PC-3 (cell line): Measurements from ENCODE around the gene FUT7. TPM values are rescaled to one million over a fixed set of nuclear protein-coding genes. Genes with fewer than 3 reads are reported as not detected.
A peak's percentile ranks its signal among the peaks of the same experiment; 100 is the strongest.

Experiments used
- ATAC-seq: fragments of 200-7000 bp; cut with Tn5 transposase; 2 replicates; pipeline ENCODE4 v1.9.1; 2020; ENCODE audit warnings: mild to moderate bottlenecking, moderate library complexity
- BruUV-seq: library from RNA; stranded (reverse); fragments of 400-500 nt; replicated peaks from 2 replicates; lab custom pipeline; 2021; lab: Mats Ljungman, UMichigan
- CTCF ChIA-PET: fragments of 300-600 bp; sonication (Branson Sonifier 250); formaldehyde crosslinking; loops from one replicate; lab custom pipeline; 2022; ENCODE audit warnings: antibody characterized with exemption; lab: Charles Lee
- POLR2A ChIA-PET: fragments of 300-600 bp; sonication (Branson Sonifier 250); formaldehyde crosslinking; loops from one replicate; lab custom pipeline; 2022; ENCODE audit warnings: antibody characterized with exemption; ENCODE audit not compliant: unreplicated experiment; lab: Charles Lee
- DNase-seq: peaks from one replicate; pipeline ENCODE4 v3.0.0-alpha.2; 2015
- H2AFZ ChIP-seq: fragments of 300-600 bp; sonication (generic); 2 replicates; pipeline ENCODE4 v1.6.0; 2016; ENCODE audit warnings: antibody characterized with exemption, low read length
- H3F3A ChIP-seq: fragments of 300-600 bp; sonication (generic); one replicate; pipeline ENCODE4 v1.6.0; 2017; ENCODE audit warnings: antibody characterized with exemption, low read length, control low read depth, mild to moderate bottlenecking; ENCODE audit not compliant: unreplicated experiment
- H3K27ac ChIP-seq: fragments of 300-600 bp; sonication (generic); 2 replicates; pipeline ENCODE4 v1.5.1; 2016; ENCODE audit warnings: mild to moderate bottlenecking, low read length
- H3K27me3 ChIP-seq: fragments of 300-600 bp; sonication (generic); 2 replicates; pipeline ENCODE4 v1.6.1; 2016; ENCODE audit warnings: low read length, mixed read lengths
- H3K36me3 ChIP-seq: fragments of 300-600 bp; sonication (generic); 2 replicates; pipeline ENCODE4 v1.6.1; 2016; ENCODE audit warnings: low read depth, mixed run types, low read length, mixed read lengths
- H3K4me1 ChIP-seq: fragments of 300-600 bp; sonication (generic); 2 replicates; pipeline ENCODE4 v1.5.1; 2016; ENCODE audit warnings: low read length; ENCODE audit not compliant: insufficient read depth
- H3K4me2 ChIP-seq: fragments of 300-600 bp; sonication (generic); 2 replicates; pipeline ENCODE4 v1.6.0; 2016; ENCODE audit warnings: low read length
- H3K4me3 ChIP-seq: fragments of 300-600 bp; sonication (generic); 2 replicates; pipeline ENCODE4 v1.5.1; 2016; ENCODE audit warnings: mild to moderate bottlenecking, low read length, mixed read lengths
- H3K79me2 ChIP-seq: fragments of 300-600 bp; sonication (generic); 2 replicates; pipeline ENCODE4 v1.6.1; 2017; ENCODE audit warnings: low read length, mixed read lengths
- H3K9ac ChIP-seq: fragments of 300-600 bp; sonication (generic); 2 replicates; pipeline ENCODE4 v1.6.0; 2016; ENCODE audit warnings: mild to moderate bottlenecking, low read length
- H3K9me2 ChIP-seq: fragments of 300-600 bp; sonication (generic); replicated peaks from 2 replicates; pipeline ENCODE4 v1.6.1; 2016; ENCODE audit warnings: mixed run types, low read length, mixed read lengths
- H3K9me3 ChIP-seq: fragments of 300-600 bp; sonication (generic); 2 replicates; pipeline ENCODE4 v1.6.1; 2016; ENCODE audit warnings: low read length, mixed read lengths
- H4K20me1 ChIP-seq: fragments of 300-600 bp; sonication (generic); 2 replicates; pipeline ENCODE4 v1.6.1; 2016; ENCODE audit warnings: low read length, mixed read lengths
- EZH2 ChIP-seq: fragments of 300-600 bp; sonication (generic); IDR thresholded peaks from one replicate; pipeline ENCODE4 v1.6.1; 2017; ENCODE audit warnings: antibody characterized with exemption, mild to moderate bottlenecking, low read length; ENCODE audit not compliant: unreplicated experiment
- EZH2phosphoT487 ChIP-seq: fragments of 300-600 bp; sonication (generic); IDR thresholded peaks from 2 replicates; pipeline ENCODE4 v1.6.1; 2018; ENCODE audit warnings: mild to moderate bottlenecking, antibody characterized with exemption, low read length, borderline replicate concordance
- intact Hi-C: fragments of 100-400 bp; cut with micrococcal nuclease; formaldehyde crosslinking; loops from 2 replicates; pipeline ENCODE4 v1.9.0; 2023
- total RNA-seq: library from RNA; depleted of rRNA; stranded (reverse); fragments of >200 nt; gene quantifications from 2 replicates; pipeline ENCODE4 v1.2.3, GENCODE V29; 2014
- TF ChIP-seq, protein P1 (sequence below): fragments of 300-600 bp; sonication (generic); conservative IDR thresholded peaks from 2 replicates; pipeline ENCODE4 v1.5.1; 2017; ENCODE audit warnings: antibody characterized with exemption, low read depth, mild to moderate bottlenecking, low read length

The FUT7 gene
- total RNA-seq, 1 experiment from 2014 or later = not detected

DNA sequence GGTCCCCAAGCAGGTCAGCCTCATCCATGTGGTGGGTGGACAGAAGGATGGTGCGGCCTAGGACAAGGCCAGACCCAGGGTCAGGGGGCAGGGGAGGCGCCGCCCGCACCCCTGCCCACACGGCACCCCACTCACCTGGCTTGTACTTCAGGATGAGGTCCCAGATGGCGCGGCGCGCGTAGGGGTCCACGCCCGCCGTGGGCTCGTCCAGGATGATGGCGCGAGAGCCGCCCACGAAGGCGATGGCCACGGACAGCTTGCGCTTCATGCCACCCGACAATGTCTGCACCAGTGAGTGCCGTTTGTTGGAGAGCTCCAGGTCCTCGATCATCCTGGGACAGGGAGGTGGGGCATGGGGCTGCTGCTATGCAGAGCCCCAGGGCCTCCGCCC is 16.4 kb downstream of the FUT7 start:
- Histone ChIP-seq H3K9ac (no peak overlapping the region), H3K4me3 (no peak overlapping the region), H3K79me2 (no peaks in the 10 kb centered on the region), H3K36me3 (no peaks in the 10 kb centered on the region), H4K20me1 (no peaks in the 10 kb centered on the region), H3F3A (no peaks in the 10 kb centered on the region), H3K9me3 (no peaks in the 10 kb centered on the region), H3K4me1 (no peaks in the 10 kb centered on the region), H3K27ac (no peak overlapping the region), H3K27me3 (no peaks in the 10 kb centered on the region), H3K4me2 (no peak overlapping the region), H2AFZ (no peak overlapping the region), H3K9me2 (no peaks in the 10 kb centered on the region)
- ATAC-seq (no peak), DNase-seq (no peak)
- ChIA-PET CTCF (no interaction called here), POLR2A (no interaction called here)
- intact Hi-C loops = no loop called here
- BruUV-seq = TSS peak; percentile 20
- TF ChIP-seq EZH2phosphoT487 (no peak), EZH2 (no peak)
- TF ChIP-seq, protein P1, sequence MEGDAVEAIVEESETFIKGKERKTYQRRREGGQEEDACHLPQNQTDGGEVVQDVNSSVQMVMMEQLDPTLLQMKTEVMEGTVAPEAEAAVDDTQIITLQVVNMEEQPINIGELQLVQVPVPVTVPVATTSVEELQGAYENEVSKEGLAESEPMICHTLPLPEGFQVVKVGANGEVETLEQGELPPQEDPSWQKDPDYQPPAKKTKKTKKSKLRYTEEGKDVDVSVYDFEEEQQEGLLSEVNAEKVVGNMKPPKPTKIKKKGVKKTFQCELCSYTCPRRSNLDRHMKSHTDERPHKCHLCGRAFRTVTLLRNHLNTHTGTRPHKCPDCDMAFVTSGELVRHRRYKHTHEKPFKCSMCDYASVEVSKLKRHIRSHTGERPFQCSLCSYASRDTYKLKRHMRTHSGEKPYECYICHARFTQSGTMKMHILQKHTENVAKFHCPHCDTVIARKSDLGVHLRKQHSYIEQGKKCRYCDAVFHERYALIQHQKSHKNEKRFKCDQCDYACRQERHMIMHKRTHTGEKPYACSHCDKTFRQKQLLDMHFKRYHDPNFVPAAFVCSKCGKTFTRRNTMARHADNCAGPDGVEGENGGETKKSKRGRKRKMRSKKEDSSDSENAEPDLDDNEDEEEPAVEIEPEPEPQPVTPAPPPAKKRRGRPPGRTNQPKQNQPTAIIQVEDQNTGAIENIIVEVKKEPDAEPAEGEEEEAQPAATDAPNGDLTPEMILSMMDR = no peak

DNA sequence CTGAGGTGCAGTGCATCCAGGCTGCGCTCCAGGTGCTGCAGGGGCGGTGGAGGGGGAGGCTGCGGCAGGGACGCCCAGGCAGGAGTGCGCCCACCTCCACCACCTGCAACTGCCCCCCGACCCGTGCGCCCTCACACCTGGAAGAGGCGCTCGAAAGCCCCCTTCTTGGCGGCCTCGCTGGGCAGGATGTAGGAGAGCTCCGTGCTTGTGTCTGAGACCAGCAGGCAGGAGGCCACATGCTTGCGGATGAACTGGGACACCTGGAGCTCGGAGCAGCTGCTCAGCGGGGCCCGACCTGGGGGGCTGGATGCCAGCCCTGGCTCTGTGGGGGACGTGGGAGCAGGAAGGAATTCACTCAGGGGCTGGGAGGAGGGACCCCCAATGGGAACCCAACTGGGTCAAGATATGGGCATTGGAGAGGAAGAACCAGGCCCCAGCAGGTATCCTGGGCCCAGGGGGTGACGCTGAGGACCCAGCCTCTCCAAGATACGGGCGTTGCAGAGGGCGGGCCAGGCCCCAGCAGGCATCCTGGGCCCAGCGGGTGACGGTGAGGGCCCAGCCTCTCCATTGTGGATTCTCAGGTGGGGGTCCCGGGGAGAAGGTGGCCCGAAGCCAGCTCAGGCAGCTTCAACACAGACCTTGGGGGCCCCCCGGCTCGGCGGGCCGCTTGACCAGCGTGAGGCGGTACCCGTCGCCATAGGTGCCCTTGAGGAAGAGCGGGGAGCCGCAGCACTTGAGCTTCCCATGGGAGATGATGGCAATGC is 16.9 kb downstream of the FUT7 start:
- no peak overlapping the region for H3K4me3 ChIP-seq
- POLR2A ChIA-PET = no interaction called here

DNA sequence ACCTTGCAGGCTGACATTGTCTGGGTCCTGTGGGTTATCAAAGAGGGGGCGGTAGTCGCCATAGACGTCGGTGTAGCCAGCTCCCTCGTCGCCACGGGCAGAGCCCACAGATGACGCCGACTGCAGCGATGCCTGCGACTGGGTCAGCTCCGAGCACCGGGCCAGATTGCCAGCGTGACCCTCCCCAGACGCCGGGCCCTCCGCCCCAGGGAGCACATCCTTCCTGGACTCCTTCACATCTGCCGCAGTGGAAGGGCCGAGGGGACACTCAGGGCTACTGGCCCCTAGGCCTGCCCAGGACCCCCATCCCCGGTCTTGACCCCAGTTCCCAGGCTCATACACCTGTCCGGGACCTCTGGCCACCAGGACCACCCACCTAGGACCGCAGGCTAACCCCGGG is 17.7 kb downstream of the FUT7 start:
- Histone ChIP-seq H3K4me3 (no peak overlapping the region), H3K36me3 (no peaks in the 10 kb centered on the region), H3K79me2 (no peaks in the 10 kb centered on the region), H3K4me1 (no peaks in the 10 kb centered on the region), H2AFZ (no peak overlapping the region), H3K9me2 (no peaks in the 10 kb centered on the region), H3K27ac (no peak overlapping the region), H4K20me1 (no peaks in the 10 kb centered on the region), H3F3A (no peaks in the 10 kb centered on the region), H3K9ac (no peak overlapping the region), H3K27me3 (no peaks in the 10 kb centered on the region), H3K4me2 (no peak overlapping the region), H3K9me3 (no peaks in the 10 kb centered on the region)
- DNase-seq = no peak
- ATAC-seq = no peak
- ChIA-PET POLR2A (no interaction called here), CTCF (no interaction called here)
- TF ChIP-seq, protein P1 = no peak
- TF ChIP-seq EZH2 = no peak
- TF ChIP-seq EZH2phosphoT487 = no peak
- no TSS peak for BruUV-seq
- intact Hi-C loops = no loop called here

More for the DNA sequence above, 16.9 kb downstream of the FUT7 start:
- ATAC-seq (no peak), DNase-seq (no peak)
- BruUV-seq = no TSS peak
- H3K27ac ChIP-seq = no peak overlapping the region
- no peaks in the 10 kb centered on the region for H3K9me2 ChIP-seq
- no peaks in the 10 kb centered on the region for H3K79me2 ChIP-seq
- no peaks in the 10 kb centered on the region for H3K9me3 ChIP-seq
- H2AFZ ChIP-seq = no peak overlapping the region
- H3K27me3 ChIP-seq = no peaks in the 10 kb centered on the region
- H3F3A ChIP-seq = no peaks in the 10 kb centered on the region
- no peak overlapping the region for H3K4me2 ChIP-seq
- CTCF ChIA-PET = no interaction called here
- no peak overlapping the region for H3K9ac ChIP-seq
- H3K36me3 ChIP-seq = no peaks in the 10 kb centered on the region
- TF ChIP-seq EZH2phosphoT487 (no peak), EZH2 (no peak)
- TF ChIP-seq, protein P1 = no peak
- intact Hi-C loops = no loop called here
- no peaks in the 10 kb centered on the region for H4K20me1 ChIP-seq
- no peaks in the 10 kb centered on the region for H3K4me1 ChIP-seq
